Measurements from ENCODE around the gene SRP14. TPM values are rescaled to one million over a fixed set of nuclear protein-coding genes. Genes with fewer than 3 reads are reported as not detected.

SRP14 gene, protein sequence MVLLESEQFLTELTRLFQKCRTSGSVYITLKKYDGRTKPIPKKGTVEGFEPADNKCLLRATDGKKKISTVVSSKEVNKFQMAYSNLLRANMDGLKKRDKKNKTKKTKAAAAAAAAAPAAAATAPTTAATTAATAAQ
- 100 to 1,000 TPM; 237 to 371 (median 275) TPM for total RNA-seq

- TF ChIP-seq CTCF (IDR thresholded peaks at IDR 0.05; ENCODE audit: low read depth): no peak
Observed at GRCh38 chr15:40038638-40039543, at the start of gene SRP14. SRP14 (minus strand) TSS chr15:40039181; CDS start chr15:40039116, 65 bp downstream.

DNA sequence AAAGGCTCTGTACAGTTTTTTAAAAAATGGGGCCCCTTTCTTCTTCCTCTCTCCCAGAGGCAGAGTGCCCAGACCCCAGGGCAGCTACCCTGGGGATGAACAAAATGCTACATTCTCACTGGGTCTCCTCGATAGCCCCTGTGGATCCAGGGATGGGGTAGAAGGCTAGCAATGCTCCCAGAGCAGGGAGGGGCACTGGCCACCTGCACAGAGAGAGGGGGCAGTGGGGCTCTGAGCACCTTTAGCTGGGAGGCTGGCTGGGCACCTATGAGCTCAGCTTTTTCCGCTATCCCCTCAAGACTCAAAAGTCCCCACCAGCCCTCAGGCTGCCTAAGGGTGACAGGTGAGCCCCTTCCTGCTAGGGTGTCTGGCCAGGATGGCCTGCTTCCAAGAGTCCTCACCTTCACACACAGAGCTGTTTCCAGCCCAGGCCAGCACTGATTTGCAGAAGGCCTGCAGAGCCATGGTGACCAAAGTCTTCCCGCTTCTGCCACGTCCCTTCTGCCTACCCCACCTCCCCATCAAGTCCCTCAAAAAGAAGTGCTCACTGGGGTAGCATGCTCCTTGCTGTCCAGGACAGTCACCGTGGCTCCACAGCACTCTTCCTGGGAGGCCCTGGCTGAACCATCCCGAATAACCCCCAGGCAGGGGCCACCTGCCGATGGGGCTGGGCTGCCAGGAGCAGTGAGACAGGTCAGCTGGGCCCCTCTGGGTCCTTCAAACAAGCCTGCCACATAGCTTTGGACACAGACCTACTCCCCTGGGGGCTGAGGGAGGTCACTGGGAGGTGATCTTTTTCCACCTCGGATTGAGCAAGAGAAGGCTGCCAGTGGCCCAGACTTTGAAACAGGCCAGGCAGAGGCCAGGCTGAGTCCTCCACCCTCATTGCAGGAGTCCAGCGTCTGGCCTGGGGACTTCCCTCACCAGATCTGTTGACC, 49.3 kb upstream of the SRP14 start:
- no peak for TF ChIP-seq CTCF (IDR thresholded peaks at IDR 0.05; ENCODE audit: low read depth)

DNA sequence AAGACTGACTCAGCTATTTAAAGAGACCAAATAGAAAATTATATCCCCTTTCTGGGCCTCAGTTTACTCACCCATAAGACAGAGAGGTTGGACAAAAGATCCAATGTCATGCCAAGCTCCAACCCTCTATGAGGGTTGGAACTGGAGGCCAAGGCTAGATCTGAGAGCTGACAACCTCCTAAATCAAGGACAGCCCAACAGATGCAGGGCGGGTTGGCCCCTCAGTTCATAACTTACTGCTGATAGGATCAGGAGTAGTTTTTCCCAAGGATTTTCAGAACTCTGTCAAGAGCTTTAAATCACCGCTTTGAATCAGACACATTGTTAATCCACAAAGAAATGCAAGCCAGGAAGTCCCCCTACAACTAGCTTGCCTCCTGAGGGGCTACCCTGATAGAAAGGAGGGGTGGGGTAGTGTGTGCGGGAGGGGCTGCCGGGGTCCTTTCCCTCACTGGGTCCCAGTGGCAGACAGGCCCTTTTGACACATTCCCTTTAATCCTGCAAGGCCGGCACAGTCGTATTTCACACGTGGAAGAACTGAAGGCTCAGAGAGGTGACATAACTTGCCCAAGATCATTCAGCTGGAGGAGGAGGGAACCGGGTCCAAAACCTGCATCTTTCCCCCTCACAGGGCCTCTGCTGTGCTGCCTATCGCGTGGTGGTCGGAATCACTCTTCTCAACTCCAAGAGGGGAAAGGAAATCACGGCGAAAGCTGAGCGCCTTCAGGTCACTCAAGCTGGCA, 48.3 kb upstream of the SRP14 start:
- TF ChIP-seq CTCF (IDR thresholded peaks at IDR 0.05; ENCODE audit: low read depth): no peak

- no peak for TF ChIP-seq CTCF (IDR thresholded peaks at IDR 0.05; ENCODE audit: low read depth)
Observed at GRCh38 chr15:40085266-40085665, 46.3 kb upstream of the SRP14 start.

GRCh38 chr15:40084650-40085049, 45.7 kb upstream of the SRP14 start:
- no peak for TF ChIP-seq CTCF (IDR thresholded peaks at IDR 0.05; ENCODE audit: low read depth)

DNA sequence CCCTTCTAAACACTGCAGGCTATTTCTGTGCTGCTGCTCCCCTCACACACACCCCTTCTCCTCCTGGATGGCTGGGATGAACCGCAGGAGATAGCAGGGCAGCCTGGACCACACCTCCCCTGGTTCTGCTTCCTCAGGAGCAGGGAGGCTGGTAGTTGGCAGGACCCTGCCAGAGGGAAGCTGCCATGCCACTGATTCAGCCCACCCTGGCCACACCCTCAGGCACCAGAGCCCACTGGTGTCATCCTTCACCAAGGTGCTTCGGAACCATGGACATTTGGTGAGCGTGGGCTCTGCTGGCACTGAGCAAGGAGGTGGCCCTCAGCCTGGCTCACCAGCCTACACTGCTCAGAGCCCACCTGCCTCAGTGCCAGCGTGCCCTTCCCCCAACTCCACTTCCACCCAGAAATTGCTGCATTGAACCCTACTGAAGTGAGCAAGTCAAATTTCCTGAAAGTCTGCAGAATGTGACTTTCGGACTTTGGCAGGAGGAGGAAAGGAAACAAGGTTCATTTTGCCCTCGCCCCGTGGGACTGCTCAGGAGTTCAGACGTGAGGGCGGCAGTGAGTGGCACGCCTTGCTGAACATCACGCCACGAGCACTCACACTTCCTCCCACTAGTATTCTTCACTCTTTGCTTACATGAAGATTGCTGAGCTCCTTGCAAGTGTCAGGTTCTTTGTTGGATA, 43.4 kb upstream of the SRP14 start:
- TF ChIP-seq CTCF (IDR thresholded peaks at IDR 0.05; ENCODE audit: low read depth): no peak

Measured in subcutaneous adipose tissue (tissue), 4 donors.